HepG2 (cell line): ENCODE data around the gene RAB40C. TPM values are rescaled to one million over a fixed set of nuclear protein-coding genes. Genes with fewer than 3 reads are reported as not detected.
A peak's percentile ranks its signal among the peaks of the same experiment; 100 is the strongest.

Source experiments
- ATAC-seq: fragments of 200-7000 bp; cut with Tn5 transposase; 3 replicates; pipeline ENCODE4 v1.9.1; 2020; ENCODE audit warnings: mild to moderate bottlenecking, moderate library complexity
- BruUV-seq: library from RNA; stranded (reverse); fragments of 400-500 nt; replicated peaks from 2 replicates; lab custom pipeline; 2021; lab: Mats Ljungman, UMichigan
- CTCF ChIA-PET: fragments of 300-600 bp; formaldehyde crosslinking; extraction: SDS; loops from one replicate; lab custom pipeline; 2021; ENCODE audit warnings: low total read pairs, inconsistent platforms, low intra/inter-chr PET ratio; lab: Yijun Ruan, JAX
- POLR2A ChIA-PET: fragments of 350-600 bp; sonication (Branson Sonifier 250); formaldehyde crosslinking; loops from one replicate; lab custom pipeline; 2020; ENCODE audit warnings: antibody characterized with exemption, inconsistent platforms; lab: Yijun Ruan, JAX
- DNase-seq: peaks from one replicate; pipeline ENCODE4 v3.0.0-alpha.2; 2015; ENCODE audit warnings: low spot score
- FAIRE-seq: peaks from 3 replicates; lab custom pipeline; 2011; peaks lifted over from hg19 to GRCh38; lab: Jason Lieb, UNC
- H2AFZ ChIP-seq: one replicate; pipeline ENCODE4 v1.6.1; 2011; ENCODE audit warnings: low read length, inconsistent platforms
- H3K27ac ChIP-seq: fragments of 300-600 bp; 3 replicates; pipeline ENCODE4 v1.8.0; 2011; ENCODE audit warnings: mixed run types, mild to moderate bottlenecking, mixed read lengths, low read length, inconsistent platforms; ENCODE audit not compliant: insufficient read depth; ENCODE audit errors: extremely low read length
- H3K27me3 ChIP-seq, 2 experiments: fragments of 200-600 bp in 1 of 2; 2 replicates in 1 of 2; 3 replicates in 1 of 2; pipeline versions ENCODE4 v1.6.0 to v1.8.0; 2011; ENCODE audit warnings: low read length in 2 of 2, mild to moderate bottlenecking in 2 of 2, moderate library complexity in 2 of 2, inconsistent platforms in 1 of 2; ENCODE audit not compliant: insufficient read depth in 2 of 2, control insufficient read depth in 1 of 2
- H3K36me3 ChIP-seq, 2 experiments: fragments of 200-600 bp in 1 of 2; replicated peaks in 1 of 2; 2 replicates in 1 of 2; 3 replicates in 1 of 2; pipeline versions ENCODE4 v1.5.1 to v1.8.0; 2011; ENCODE audit warnings: low read length in 2 of 2, inconsistent platforms in 1 of 2; ENCODE audit not compliant: insufficient read depth in 2 of 2, control insufficient read depth in 1 of 2
- H3K4me1 ChIP-seq: 2 replicates; pipeline ENCODE4 v1.5.1; 2012; ENCODE audit warnings: low read length, inconsistent platforms; ENCODE audit not compliant: insufficient read depth
- H3K4me2 ChIP-seq: 2 replicates; pipeline ENCODE4 v1.6.0; 2011; ENCODE audit warnings: low read depth, low read length, inconsistent platforms
- H3K4me3 ChIP-seq, 3 experiments: fragments of 200-600 bp in 1 of 3; sonication (generic), shearing (Covaris generic) in 1 of 3; replicated peaks in 1 of 3; 2 replicates each; pipeline ENCODE4 v1.5.1; 2011 to 2016; ENCODE audit warnings: low read length in 3 of 3, inconsistent platforms in 2 of 3, low read depth in 2 of 3, mild to moderate bottlenecking in 2 of 3, control low read depth in 1 of 3, mixed read lengths in 1 of 3; ENCODE audit not compliant: insufficient read depth in 1 of 3
- H3K79me2 ChIP-seq: one replicate; pipeline ENCODE4 v1.6.1; 2011; ENCODE audit warnings: low read length, inconsistent platforms; ENCODE audit not compliant: insufficient read depth
- H3K9ac ChIP-seq: 2 replicates; pipeline ENCODE4 v1.6.0; 2011; ENCODE audit warnings: mild to moderate bottlenecking, low read depth, low read length, inconsistent platforms; ENCODE audit not compliant: insufficient read depth
- H3K9me3 ChIP-seq: 2 replicates; pipeline ENCODE4 v1.5.1; 2012; ENCODE audit warnings: mild to moderate bottlenecking, low read length
- H4K20me1 ChIP-seq: 2 replicates; pipeline ENCODE4 v1.6.0; 2011; ENCODE audit warnings: inconsistent platforms, mild to moderate bottlenecking, low read length, moderate library complexity; ENCODE audit not compliant: insufficient read depth
- MED13 ChIP-seq: sonication (generic); formaldehyde crosslinking; IDR thresholded peaks from 2 replicates; pipeline ENCODE4 v1.5.0; 2020; ENCODE audit warnings: missing genetic modification reagents
- MEIS1 ChIP-seq: sonication (generic); formaldehyde crosslinking; IDR thresholded peaks from 2 replicates; pipeline ENCODE4 v1.9.0; 2021; ENCODE audit warnings: mild to moderate bottlenecking, missing genetic modification reagents, moderate library complexity, borderline replicate concordance
- NKX3-1 ChIP-seq: sonication (generic); formaldehyde crosslinking; IDR thresholded peaks from 2 replicates; pipeline ENCODE4 v1.5.0; 2020; ENCODE audit warnings: missing genetic modification reagents
- PHF20 ChIP-seq: sonication (generic); formaldehyde crosslinking; IDR thresholded peaks from 2 replicates; pipeline ENCODE4 v1.5.0; 2020; ENCODE audit warnings: mild to moderate bottlenecking, missing genetic modification reagents
- RAD21 ChIP-seq: fragments of 450-650 bp; formaldehyde crosslinking; IDR thresholded peaks from 2 replicates; pipeline ENCODE4 v1.5.0; 2020; ENCODE audit warnings: mild to moderate bottlenecking
- SMYD3 ChIP-seq: sonication (generic); formaldehyde crosslinking; IDR thresholded peaks from 2 replicates; pipeline ENCODE4 v1.8.1; 2023; ENCODE audit warnings: mild to moderate bottlenecking, missing genetic modification reagents
- STAG1 ChIP-seq: sonication (generic); formaldehyde crosslinking; IDR thresholded peaks from 2 replicates; pipeline ENCODE4 v1.4.0; 2020; ENCODE audit warnings: missing genetic modification reagents
- TEAD3 ChIP-seq: optimal IDR thresholded peaks from 2 replicates; pipeline ENCODE3; 2016; ENCODE audit warnings: borderline replicate concordance
- ZNF234 ChIP-seq: sonication (generic); formaldehyde crosslinking; conservative IDR thresholded peaks from 2 replicates; pipeline ENCODE4 v1.5.1; 2020; ENCODE audit warnings: mild to moderate bottlenecking, missing genetic modification reagents
- ZNF382 ChIP-seq: sonication (generic); formaldehyde crosslinking; IDR thresholded peaks from 2 replicates; pipeline ENCODE4 v1.5.0; 2020; ENCODE audit warnings: missing genetic modification reagents, mild to moderate bottlenecking, borderline replicate concordance
- ZNF703 ChIP-seq: sonication (generic); formaldehyde crosslinking; IDR thresholded peaks from 2 replicates; pipeline ENCODE4 v1.5.1; 2020; ENCODE audit warnings: missing genetic modification reagents, mild to moderate bottlenecking, moderate library complexity, borderline replicate concordance
- ZSCAN5A ChIP-seq: sonication (generic); formaldehyde crosslinking; IDR thresholded peaks from 2 replicates; pipeline ENCODE4 v1.8.0; 2022; ENCODE audit warnings: mild to moderate bottlenecking, missing genetic modification reagents, borderline replicate concordance
- WGBS: methylation state at CpG from one replicate; pipeline ENCODE4 v1.1.6; 2017; ENCODE audit warnings: low lambda C conversion rate; 5-methylcytosine and 5-hydroxymethylcytosine counted together
- in situ Hi-C: cut with HindIII; loops from 2 replicates; pipeline ENCODE4 v1.10.0; 2017; ENCODE audit warnings: low pct_unique_long_range_greater_than_20kb; ENCODE audit not compliant: extremely low pct_ligation_motif_present
- intact Hi-C: fragments of 100-400 bp; cut with micrococcal nuclease; formaldehyde crosslinking; loops from one replicate; pipeline ENCODE4 v1.10.0; 2022; ENCODE audit not compliant: unreplicated experiment
- polyA plus RNA-seq, 8 experiments: library from polyadenylated mRNA; depleted of rRNA in 3 of 8; stranded (reverse) in 7 of 8; unstranded in 1 of 8; fragments of >200 nt; fragmentation: Illumina TruSeq in 4 of 8; extraction: Trizol in 4 of 8; gene quantifications; 2 replicates each; pipeline versions ENCODE4 v1.2.1 to v1.2.3, GENCODE V29; 2011 to 2016; ENCODE audit warnings: low read depth in 4 of 8, missing spikeins in 1 of 8, mixed read lengths in 1 of 8; ENCODE audit not compliant: insufficient read depth in 1 of 8
- total RNA-seq, 5 experiments: library from RNA; depleted of rRNA; stranded (reverse); fragments of >200 nt; fragmentation: Illumina TruSeq; extraction: Trizol; gene quantifications; 2 replicates each; pipeline ENCODE4 v1.2.3, GENCODE V29; 2016; ENCODE audit warnings: low read depth in 1 of 5
- TF ChIP-seq, protein P1 (sequence below): sonication (generic); formaldehyde crosslinking; IDR thresholded peaks from 2 replicates; pipeline ENCODE4 v1.5.0; 2020; ENCODE audit warnings: mild to moderate bottlenecking, missing genetic modification reagents, moderate library complexity

Gene RAB40C
- total and polyA plus RNA-seq, 2 of the 13 experiments (the other 11 are each of a cell fraction or from before 2014, with no cell fraction given) = 7.7 to 11.5 TPM

DNA sequence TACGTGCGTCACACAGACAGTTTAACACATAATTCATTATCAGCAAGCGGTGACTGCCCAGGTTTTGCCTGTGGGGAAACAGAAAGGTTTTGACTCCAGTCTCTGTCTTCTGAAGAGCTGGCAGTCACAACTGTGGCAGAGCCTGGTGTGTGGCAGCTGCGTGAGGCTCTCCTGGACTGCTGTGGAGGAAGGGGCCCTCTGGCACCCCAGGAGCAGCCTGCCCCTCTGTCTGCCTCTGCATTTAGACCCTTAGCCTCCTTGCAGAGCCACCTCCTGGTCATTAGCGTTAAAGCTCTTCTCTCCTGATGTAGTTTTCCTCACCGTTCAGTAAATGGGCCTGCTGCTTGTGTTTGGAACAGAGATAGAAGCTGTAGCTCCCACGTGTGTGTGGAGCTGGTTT lies 10.9 kb downstream of the RAB40C start (continued):
- TF ChIP-seq, protein P1, sequence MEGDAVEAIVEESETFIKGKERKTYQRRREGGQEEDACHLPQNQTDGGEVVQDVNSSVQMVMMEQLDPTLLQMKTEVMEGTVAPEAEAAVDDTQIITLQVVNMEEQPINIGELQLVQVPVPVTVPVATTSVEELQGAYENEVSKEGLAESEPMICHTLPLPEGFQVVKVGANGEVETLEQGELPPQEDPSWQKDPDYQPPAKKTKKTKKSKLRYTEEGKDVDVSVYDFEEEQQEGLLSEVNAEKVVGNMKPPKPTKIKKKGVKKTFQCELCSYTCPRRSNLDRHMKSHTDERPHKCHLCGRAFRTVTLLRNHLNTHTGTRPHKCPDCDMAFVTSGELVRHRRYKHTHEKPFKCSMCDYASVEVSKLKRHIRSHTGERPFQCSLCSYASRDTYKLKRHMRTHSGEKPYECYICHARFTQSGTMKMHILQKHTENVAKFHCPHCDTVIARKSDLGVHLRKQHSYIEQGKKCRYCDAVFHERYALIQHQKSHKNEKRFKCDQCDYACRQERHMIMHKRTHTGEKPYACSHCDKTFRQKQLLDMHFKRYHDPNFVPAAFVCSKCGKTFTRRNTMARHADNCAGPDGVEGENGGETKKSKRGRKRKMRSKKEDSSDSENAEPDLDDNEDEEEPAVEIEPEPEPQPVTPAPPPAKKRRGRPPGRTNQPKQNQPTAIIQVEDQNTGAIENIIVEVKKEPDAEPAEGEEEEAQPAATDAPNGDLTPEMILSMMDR (CRISPR knock-in tag) = peak; percentile 60
- TF ChIP-seq ZNF234 (CRISPR knock-in tag) = no peak
- no peak for TF ChIP-seq PHF20 (CRISPR knock-in tag)
- TF ChIP-seq TEAD3 (CRISPR knock-in tag) = no peak
- TF ChIP-seq STAG1 = peak; percentile 50
- TF ChIP-seq RAD21 (CRISPR knock-in tag) = peak; percentile 16; the same call in 1 of the 2 replicates

DNA sequence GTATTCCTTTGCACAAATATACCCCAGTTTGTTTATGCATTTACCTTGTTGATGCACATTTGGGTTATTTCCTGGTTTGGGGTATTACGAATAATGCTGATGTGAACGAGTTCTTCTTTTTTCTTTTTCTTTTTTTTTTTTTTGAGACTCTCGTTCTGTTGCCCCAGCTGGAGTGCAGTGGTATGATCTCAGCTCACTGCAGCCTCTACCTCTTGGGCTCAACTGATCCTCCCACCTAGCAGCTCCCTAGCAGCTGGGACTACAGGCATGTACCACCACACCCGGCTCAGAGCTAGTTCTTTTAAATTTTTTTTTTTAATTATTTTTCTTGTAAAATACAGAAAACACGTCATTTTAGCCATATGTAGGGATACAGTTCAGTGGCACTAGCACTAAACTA lies 14.1 kb downstream of the RAB40C start:
- POLR2A ChIA-PET = no interaction called here
- in situ Hi-C loops = no loop called here
- no peak for TF ChIP-seq ZNF703 (CRISPR knock-in tag)
- TF ChIP-seq NKX3-1 (CRISPR knock-in tag) = no peak
- no peak for TF ChIP-seq SMYD3 (CRISPR knock-in tag)
- no peak for TF ChIP-seq TEAD3 (CRISPR knock-in tag)
- no peak for TF ChIP-seq MED13
- no peak for TF ChIP-seq ZNF382
- no peak for TF ChIP-seq ZSCAN5A (CRISPR knock-in tag)
- no peak for TF ChIP-seq MEIS1 (CRISPR knock-in tag)

More for the DNA sequence above, 14.1 kb downstream of the RAB40C start:
- H3K4me2 ChIP-seq = no peak overlapping the region
- H3K36me3 ChIP-seq = peaks cover 1 to 7% of the 10 kb centered on the region in 2 experiments; a peak in 4 of 5 replicates
- intact Hi-C loops = no loop called here
- H4K20me1 ChIP-seq = no peaks in the 10 kb centered on the region
- no peak for DNase-seq
- H3K9me3 ChIP-seq = no peaks in the 10 kb centered on the region
- no peak overlapping the region for H3K4me3 ChIP-seq
- FAIRE-seq = no peak
- BruUV-seq = no TSS peak
- WGBS = 93% methylated on average over 5 of the region's 5 CpGs
- H3K27me3 ChIP-seq = no peaks in the 10 kb centered on the region
- no peak for ATAC-seq
- H3K27ac ChIP-seq = no peak overlapping the region
- H2AFZ ChIP-seq = no peak overlapping the region
- H3K9ac ChIP-seq = no peak overlapping the region
- no peaks in the 10 kb centered on the region for H3K4me1 ChIP-seq
- peaks cover 8% of the 10 kb centered on the region for H3K79me2 ChIP-seq
- CTCF ChIA-PET = no interaction called here
